ENCODE measurements around the gene DOP1B.
"Not testable (repeated sequence)": the region's sequence is repeated elsewhere in the genome, so short reads cannot be mapped to it uniquely, and the experiment has no call there.

The DOP1B gene

DNA sequence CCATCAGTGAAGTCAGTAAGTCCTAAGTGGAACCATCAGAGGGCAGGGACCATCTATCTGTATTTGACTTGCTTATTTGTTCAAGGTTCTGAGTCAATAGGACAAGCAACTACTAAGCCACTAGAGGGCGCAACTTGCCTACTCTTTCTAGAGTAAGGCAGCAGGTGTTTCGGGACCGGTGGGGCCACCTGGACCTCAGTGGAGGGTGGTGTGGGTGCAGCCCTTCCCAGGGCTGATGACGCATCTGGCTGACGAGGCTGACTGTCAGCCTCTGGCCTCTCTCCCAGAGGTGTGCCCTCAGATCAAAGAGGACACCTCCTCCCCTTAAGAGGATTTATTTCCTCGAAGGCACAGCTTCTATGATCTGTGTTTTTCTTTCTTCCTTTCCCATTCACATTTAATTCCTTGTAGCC is 15.1 kb upstream of the DOP1B start:
- DNase-seq: peak; percentile 86

DNA sequence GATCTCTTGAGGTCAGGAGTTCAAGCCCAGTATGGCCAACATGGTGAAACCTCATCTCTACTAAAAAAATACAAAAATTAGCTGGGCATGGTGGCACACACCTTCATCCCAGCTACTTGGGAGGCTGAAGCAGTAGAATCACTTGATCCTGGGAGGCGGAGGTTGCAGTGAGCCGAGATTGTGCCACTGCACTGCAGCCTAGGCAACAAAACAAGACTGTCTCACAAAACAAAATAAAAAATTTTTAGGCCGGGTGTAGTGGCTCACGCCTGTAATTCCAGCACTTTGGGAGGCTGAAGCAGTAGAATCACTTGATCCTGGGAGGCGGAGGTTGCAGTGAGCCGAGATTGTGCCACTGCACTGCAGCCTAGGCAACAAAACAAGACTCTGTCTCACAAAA is 12.4 kb upstream of the DOP1B start:
- DNase-seq: not testable (repeated sequence)

DNA sequence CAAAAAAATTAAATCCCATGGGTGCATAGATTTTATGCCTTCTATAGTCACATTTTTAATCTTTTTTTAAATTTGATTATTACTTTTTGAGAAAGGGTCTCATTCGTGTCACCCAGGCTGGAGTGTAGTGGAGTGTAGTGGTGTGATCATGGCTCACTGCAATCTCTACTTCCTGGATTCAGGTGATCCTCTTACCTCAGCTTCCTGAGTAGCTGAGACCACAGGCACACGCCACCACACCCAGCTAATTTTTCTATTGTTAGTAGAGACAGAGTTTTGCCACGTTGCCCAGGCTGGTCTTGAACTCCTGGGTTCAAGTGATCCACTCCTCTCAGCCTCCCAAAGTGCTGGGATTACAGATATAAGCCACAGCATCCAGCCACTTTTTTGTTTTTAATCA is 11.4 kb upstream of the DOP1B start:
- no peak for DNase-seq

DNA sequence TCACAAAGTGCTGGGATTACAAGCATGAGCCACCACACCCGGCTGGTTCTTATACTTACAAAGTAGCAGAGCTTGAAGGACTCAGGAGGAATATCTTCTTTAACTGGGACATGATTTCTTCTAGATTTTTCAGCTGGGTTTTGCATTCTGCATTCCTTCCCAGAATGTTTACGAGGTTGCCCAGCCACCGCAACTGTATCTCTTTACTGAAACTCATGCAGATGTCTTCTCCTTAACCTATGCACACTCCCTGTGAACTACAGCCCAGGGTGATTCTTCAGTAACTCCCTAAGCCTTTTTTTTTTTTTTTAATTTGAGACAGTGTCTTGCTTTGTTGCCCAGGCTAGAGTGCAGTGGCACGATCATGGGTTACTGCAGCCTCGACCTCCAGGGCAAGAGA is 8.7 kb upstream of the DOP1B start:
- DNase-seq: no peak

DNA sequence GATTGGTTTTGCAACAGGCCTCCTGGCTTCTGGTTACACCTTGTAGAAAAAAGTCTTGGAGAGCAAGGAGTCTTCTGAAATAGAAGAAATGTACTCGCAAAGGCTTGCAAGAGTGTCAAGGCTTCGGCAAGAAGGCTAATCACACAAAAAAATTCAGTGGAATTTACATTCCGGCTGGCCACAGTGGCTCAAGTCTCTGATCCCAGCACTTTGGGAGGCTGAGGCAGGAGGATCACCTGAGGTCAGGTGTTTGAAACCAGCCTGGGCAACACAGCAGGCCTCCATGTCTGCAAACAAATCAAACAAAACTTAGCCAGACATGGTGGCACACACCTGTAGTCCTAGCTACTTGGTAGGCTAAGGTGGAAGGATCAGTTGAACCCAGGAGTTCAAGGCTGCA is 7.7 kb upstream of the DOP1B start:
- DNase-seq: no peak

DNA sequence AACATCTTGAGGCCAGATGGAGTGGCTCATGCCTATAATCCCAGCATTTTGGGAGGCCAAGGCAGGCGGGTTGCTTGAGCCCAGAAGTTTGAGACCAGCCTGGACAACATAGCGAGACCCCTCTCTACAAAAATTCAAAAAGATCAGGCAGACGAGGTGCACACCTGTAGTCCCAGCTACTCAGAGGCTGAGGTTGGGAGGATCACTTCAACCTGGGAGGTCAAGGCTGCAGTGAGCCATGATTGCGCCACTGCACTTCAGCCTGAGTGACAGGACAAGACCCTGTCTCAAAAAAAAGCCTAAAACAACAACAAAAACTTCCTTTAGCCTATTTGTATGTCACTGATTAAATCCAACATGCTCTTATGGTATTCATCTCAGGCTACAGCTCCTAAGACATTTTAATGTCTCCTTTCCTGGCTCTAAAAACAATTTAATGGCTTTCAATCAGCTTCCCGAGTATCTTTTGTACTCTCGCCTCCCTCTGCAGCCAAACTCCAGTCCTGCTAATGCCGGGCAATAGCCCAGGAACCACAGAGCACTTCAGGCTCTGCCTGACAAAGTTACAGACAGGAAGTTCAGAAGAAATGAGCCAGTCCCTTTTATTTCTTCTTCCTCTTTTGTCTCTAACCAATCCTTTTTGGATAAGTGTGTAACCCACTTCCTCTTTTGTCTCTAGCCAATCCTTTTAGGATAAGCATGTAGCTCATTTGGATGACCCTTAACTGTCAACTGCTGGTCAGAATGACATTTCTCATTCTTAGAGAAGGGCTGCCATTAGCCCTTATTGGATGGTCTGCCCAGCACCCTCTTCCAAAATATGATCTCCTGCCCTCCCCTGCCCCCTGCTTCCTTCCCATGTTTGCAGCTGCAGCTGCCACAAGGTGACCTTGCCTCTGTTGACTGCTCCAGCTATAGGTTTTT is 6.6 kb upstream of the DOP1B start:
- no peak for DNase-seq

DNA sequence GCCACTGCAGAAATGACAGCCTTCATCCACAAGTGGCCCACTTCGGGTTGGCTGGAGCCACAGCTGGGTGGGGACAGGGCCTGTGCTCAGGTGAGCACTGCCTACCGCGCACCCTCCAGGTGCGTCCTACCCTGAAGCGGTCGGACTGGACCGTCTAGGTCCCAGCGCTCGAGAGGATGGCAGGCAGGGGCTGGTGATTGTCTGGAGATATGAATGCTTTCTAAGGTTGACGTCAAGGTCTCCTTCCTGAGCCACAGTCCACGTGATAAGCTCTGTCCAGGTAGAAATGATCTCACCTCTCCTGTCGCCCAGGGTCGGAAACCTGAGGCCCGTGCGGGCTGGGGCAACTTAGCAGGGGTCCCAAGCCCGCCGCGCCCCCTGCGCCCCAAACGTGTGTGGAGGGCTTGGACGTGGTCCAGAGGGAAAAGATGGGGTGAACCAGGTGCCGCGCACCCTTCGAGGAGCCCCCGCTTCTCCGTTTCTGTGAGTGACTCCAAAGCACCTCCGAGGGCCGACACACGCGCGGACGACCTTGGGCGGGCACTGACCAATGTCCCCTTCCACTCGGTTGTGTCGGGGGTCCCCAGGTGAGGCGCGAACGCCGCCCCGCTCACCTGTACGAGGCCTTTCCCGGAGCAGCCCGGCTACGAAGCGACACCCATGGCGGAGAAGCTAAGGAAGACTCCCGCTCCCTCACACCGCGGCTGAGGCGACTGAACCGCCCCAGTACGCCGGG is 853 bp upstream of the DOP1B start:
- peak; percentile 54 for DNase-seq

DNA sequence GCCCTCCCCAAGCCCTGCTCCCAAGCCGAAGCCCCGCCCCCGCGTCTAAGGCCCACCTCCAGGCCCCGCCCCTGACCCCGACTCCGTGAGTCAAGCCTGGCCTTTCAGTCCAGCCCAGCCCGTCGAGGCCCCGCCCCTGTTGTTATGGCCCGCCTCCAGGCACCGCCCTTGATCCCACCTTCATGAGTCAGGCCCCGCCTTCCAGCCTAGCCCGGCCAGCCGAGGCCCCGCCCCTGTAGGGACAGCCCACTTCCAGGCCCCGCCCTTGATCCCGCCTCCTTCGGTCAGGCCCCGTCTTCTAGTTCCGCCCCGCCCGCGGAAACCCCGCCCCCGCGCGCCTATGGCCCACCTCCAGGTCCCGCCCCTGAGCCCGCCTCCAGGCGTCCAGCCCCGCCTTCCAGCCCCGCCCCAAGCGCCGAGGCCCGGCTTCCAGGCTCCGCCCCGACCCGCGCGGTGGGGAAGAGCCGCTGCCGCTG is 247 bp upstream of the DOP1B start:
- DNase-seq: peak; percentile 95

DNA sequence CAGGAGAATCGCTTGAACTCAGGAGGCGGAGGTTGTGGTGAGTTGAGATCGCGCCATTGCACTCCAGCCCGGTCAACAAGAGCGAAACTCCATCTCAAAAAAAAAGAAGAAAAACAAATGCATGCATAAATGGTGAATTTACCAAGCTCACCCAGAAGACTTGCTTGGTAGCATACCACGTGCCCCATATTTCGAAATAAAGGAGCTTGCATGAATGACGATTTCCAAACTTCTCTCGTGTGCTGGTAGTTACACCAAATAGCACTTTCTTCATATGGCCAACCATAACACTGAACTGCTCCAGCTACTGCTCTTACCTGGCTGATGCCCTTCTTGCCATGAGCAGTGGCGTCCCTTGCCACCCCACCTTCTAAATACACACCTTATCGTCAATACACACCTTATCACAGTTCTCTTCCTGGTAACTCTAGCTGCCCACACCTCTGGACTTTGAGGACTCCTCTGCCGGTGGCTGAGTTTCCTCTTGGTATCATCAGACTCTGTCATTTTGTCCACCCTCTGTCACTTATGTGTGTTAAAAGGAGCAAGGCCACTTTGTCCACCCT is 2.8 kb downstream of the DOP1B start:
- no peak for DNase-seq

DNA sequence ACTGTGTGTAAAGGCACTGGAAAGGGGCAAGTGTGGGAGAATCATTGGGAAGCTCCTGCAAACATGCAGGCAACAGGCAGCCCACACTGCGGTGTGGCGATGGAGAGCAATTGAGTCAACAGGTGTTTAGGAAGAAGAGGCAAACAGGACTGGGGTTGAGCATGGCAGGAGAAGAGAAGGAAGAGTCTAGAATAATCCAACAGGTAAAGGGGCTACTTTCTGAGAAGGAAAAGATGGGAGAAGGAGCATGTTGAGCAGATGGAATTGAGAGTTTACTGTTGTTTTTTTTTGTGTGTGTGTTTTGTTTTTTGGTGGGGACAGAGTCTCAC is 4.2 kb downstream of the DOP1B start:
- DNase-seq: no peak

DNA sequence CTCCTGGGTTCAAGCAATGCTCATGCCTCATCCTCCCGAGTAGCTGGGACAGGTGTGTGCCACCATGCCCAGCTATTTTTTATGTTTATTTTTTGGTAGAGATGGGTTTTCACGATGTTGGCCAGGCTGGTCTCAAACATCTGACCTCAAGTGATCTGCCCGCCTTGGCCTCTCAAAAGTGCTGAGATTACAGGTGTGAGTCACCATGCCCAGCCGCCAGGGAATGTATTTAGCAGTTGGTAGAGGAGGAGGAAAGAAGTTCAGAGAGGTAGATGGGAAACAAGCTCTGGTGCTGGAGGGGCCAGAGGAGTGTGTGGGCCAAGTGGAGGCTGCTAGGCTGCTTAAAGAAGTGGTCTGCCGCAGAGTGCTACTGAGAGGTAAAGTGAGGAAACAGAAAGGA is 6.0 kb downstream of the DOP1B start:
- DNase-seq: no peak

DNA sequence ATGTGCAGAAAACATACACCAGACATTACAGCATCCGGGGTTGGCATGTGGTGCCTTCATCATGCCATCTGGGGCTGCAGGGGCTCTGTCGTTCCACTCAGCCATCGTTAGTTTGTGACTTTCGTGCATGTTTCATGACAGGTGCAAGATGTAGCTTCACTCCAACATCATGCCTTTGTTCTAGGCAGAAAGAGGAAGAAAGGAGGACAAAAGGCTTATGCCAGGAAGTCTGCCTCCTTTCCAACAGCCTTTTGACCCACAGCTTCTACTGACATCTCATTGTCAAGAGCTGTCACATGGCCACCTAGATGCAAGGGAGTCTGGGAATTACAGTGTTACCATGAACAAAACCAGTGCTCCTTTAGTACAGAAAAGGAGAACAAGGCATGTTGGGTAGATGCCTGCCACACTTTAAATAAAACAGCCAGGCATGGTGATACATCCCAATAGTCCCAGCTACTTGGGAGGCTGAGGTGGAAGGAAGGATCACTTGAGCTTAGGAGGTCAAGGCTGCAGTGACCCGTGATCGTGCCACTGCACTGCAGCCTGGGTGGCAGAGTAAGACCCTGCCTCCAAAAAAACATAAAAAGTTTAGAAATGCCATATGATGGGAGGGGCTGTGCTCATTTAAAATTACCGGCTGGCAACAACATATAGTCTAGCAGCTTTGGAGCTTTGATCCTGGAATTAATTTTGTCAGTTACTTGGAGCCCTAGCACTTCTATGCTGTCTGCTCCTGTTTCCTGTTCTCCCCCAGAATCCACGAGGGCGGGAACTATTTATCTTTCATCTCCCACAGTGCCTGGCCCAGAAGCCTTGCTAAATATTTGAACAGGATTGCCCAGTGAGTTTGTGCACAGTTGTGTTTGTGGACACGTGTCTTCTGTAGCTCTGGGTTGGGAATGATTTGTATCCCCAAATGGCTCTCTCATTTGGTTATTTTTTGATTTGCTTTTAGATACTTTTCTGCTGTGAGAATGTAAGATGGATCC is 7.4 kb downstream of the DOP1B start:
- no peak for DNase-seq

DNA sequence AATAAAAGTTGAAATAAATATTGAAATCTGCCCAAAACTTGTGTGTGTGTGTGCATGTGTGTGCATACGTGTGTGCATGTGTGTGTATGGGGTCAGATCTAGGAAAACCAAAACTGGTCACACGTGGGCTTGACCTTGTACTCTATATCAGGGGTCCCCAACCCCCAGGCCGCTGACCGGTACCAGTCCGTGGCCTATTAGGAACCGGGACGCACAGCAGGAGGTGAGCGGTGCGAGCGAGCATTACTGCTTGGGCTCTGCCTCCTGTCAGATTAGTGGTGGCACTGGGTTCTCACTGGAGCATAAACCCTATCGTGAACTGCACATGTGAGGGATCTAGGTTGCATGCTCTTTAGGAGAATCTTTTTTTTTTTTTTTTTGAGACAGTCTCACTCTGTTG is 8.7 kb downstream of the DOP1B start:
- no peak for DNase-seq

DNA sequence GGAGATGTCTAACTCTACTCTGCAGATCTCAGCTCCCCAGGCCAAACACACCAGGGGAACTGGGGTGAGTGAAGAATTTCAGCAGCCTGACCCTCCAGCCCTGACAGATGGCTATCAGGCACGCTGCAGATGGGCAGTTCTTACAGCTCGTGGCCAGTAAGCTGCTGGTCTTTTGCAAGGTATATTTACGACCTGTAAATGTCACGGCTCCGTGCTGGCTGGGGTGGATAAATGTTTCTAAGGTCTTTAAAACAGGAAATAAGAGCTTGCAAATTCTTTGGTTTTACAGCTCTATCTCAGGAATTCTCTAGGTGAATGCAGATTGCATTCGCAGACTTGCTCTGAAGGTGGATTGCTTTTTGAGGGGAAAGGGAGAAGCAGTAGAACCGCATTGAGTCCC is 10.1 kb downstream of the DOP1B start:
- DNase-seq: no peak

DNA sequence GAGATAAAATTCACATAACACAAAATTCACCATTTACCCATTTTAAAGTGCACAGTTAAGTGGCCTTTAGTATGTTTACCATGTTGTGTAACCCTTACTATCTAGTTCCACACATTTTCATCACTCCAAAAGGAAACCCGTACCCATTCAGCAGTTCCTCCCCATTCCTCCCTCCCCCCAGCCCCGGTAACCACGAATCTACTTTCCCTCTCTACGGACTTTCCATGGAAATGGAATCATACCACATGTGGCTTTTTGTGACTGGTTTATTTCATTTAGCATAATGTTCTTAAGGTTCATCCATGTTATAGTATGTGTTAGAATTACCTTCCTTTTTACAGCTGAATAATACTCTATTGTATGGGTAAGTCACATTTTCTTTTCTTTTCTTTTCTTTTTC is 10.9 kb downstream of the DOP1B start:
- no peak for DNase-seq

DNA sequence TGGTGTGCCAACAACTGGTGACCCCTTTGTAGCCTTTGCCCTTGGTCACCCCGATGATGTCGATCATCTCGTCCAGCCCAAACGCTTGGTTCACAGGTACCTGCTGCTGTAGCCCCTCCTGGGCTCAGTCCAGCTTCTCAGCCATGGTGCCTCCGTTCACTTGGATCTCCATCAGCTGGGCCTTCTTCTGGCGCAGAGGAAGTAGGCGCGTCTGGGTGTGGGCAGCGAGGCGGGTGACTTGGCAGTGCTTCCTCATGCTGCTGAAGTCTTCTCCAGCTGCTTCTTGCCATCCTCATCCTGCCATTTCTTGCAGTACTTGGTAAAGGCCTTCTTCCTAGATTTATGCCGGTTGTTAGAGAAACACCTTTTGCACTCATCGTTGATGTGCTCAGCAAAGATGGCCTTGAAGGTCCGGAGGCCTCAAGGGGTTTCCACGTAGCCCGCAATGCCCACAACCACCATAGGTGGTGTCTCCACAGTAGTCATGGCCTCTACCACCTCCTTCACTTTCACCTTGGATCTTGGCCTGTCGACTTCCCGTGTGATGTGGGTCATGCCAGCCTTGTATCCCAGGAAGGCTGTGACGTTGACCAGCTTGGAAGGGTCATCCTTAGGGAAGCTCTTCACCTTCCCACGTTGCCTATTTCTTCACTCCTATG is 13.0 kb downstream of the DOP1B start:
- no peak for DNase-seq

DNA sequence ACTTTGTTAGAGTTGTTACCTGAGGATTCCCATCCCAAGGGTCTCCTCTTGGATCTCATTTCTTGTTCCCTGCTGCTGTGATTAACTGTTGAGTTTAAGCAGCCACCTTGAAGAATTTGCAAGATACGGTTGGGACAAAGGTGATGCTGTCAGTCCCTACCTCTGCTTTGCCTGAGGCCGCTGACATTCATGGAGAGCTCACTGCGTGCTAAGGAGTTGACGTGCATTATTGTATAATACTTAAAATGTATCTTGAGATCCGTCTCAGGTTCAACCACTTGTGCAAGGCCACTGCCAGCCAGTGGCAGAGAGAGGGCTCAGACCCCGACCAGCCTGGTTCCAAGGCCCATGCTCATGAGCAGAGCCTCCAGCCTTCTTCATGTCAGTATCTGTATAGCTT is 14.2 kb downstream of the DOP1B start:
- no peak for DNase-seq

DNA sequence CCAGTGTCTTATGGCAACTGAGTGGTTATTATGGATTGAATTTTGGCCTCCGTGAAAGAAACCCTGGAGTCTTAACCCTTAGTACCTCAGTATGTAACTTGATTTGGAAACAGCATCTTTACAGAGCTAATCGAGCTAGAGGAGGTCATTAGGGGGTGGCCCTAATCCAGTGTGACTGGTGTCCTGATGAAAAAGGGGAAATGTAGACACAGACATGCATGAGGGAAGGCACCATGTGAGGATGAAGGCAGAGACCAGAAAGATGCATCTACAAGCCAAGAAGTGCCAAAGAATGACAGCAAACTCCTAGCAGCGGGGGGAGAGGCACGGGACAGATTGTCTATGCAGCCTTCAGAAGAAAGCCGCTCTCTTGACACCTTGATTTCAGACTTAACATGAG is 14.7 kb downstream of the DOP1B start:
- no peak for DNase-seq

DNA sequence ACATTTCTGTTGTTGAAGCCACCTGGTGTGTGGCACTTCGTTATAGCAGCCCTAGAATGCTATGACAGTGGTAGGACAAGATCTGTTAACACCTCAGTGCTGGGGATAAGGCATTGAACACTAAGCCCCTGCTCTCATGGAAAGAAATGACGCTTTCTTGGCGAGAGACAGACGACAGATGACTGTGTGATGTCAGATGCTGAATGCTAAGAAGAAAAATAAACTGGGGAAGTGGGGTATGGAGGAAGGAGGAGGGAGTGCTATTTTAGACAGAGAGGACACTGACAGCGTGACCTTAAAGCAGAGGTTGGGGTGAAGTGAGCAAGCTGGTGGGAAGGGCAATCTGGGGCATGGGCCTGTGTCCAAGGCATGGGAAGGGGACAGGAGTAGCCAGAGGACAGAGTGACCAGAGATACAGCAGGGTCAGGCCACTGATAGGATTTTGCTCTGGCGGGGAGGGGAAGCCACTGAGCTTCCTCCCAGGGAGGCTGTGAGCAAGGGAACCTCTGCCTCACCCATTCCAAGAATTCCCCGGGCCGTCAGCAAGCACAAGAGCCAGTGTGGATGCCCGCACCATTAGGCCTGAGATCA is 15.2 kb downstream of the DOP1B start:
- DNase-seq: no peak

DNA sequence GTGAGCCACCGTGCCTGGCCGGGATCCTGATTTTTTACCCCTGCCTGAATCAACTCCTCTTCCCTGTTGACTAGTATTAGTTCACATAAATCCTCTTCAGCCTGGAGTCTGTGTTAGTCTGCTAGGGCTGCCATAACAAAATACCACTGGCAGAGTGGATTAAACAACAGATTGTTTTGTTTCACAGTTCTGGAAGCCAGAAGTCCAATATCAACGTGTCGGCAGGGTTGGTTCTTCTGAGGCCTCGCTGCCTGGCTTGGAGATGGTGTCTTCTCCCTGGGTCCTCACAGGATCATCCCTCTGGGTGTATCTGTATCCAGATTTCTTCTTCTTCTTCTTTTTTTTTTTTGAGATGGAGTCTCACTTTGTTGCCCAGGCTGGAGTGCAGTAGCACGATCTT is 18.2 kb downstream of the DOP1B start:
- no peak for DNase-seq

DNA sequence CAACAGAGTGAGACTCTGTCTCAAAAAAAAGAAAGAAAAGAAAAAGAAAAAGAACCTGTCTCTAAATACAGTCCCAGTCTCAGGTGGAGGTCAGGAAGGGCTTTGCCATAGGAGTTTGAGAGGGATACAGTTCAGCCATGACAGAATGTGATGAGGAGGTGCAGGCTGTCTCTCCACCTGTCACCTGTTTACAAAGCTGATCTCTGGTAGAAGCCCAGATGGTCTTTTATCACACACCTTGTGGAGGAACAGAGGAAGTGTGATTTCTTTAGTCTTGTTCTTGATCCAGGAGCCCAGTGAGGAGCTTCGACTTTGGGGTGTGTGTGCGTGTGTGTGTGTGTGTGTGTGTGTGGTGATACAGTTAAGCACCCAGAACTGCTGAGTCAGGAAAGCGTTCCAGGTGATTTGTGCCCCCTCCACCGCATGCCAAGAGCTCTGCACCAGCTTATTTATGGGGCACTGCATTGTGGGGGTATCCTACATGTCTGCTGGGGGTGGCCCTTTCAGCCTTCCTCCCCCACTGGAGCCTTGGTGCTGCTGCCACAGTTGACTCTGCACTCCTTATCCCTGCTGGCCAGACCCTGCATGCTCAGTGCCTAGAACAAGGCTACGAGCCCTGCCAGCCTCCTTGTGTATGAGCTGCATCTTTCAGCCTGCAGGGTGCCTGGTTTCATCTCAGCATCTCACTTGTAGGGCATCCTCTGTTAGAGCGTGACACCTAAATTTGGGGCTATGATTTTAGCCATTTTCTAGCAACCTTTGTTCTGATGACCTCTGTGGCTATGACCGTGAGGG is 19.3 kb downstream of the DOP1B start:
- no peak for DNase-seq

All from DMS79 treated with DMSO at 0.1 percent for 48 hours (cell line).